GM19372 (cell line): ENCODE measurements around the gene NFU1.
"Not testable (repeated sequence)": the region's sequence is repeated elsewhere in the genome, so short reads cannot be mapped to it uniquely, and the experiment has no call there.

Experiments used
- ATAC-seq: cut with Tn5 transposase; IDR thresholded peaks from one replicate; pipeline ENCODE4 v1.9.1; 2021; ENCODE audit warnings: mild to moderate bottlenecking, low read depth, moderate library complexity; ENCODE audit not compliant: unreplicated experiment

NFU1 gene

DNA sequence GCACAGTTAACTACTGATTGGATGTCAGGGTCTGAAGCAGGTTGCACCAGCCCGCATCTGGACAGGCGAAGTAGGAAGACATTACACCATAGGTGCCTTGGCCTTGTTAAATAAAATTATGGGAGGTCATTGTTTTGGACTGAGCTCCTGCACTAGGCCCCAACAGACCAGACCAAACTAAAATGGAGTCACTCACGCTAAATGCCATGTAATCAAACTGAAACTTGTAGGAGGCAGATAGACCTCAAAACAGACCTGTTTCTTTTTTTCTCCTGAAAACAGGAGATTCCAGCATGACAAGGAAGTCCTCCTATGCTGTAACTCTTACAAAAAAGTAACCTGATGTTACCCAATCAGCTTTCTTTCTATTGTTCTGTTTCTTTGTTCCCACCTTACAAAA lies 15.5 kb upstream of the NFU1 start:
- no peak for ATAC-seq

DNA sequence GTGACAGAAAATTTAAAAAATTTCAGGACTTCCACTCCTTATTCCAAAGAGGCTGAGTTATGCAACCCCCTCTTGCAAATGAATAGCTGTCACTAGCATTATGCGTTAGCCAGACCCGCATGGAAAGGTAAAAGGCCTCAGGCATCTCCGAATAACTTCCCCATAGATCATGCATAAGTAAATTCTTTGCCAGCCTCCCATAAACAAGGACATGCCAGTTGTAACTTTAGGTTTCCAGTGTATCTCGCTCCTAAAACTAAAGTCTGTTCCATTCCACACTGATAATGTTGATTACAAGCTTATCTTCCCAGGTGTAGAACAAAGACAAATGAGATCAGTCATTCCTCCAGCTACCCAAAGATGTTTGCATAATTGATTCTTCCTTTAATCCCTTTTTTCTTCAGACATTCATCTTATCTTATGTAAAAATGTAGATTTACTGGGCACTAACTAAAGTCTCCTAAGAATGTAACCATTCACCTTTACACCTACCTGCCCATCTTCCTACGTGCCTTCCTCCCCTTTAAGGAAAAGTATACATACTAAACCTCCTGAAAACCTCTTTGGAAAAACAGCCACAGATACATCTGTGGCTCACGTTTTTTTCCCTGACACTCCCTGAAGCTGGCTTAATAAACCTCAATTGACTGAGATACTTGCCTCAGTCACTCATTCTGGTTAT lies 13.6 kb upstream of the NFU1 start:
- ATAC-seq: no peak

DNA sequence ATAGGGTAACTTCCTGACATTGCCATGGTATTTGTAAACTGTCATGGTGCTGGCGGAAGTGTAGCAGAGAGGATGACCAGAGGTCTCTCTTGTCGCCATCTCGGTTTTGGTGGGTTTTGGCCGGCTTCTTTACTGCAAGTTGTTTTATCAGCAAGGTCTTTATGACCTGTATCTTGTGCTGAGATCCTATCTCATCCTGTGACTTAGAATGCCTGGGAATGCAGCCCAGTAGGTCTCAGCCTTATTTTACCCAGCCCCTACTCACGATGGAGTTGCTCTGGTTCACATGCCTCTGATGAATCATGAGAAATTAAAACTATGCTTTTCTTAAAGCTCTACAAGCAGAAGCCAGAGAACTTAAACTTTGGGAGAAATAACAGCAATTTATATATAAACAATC lies 12.7 kb upstream of the NFU1 start:
- no peak for ATAC-seq

DNA sequence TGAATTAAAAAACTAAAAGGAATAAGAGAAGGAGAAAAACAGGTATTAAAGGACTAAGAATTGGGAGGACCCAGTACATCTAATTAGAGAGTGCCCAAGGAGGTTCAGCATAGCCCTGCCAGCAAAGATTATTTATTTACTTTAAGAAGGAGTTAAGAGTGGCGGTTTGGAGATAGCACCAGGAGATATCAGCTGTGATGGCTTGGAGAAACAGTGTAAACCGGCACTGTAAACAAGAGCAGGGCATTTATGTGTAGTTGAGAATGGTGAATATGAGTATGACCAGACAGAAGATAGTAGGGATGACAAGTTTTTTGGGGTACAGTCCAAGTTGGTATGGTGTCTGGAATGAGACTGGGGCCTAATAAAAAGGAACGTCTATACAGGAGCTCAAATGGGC lies 6.4 kb upstream of the NFU1 start:
- ATAC-seq: not testable (repeated sequence)

DNA sequence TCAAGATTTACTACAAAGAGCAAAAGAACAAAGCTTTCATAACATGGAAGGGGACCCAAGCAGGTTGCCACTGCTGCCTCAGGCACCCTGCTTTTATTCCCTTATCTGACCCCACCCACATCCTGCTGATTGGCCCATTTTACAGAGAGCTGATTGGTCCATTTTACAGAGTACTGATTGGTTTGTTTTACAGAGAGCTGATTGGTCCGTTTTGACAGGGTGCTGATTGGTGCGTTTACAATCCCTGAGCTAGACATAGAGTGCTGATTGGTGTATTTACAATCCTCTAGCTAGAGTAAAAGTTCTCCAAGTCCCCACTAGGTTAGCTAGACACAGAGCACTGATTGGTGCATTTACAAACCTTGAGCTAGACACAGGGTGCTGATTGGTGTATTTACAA lies 2.3 kb upstream of the NFU1 start:
- ATAC-seq: not testable (repeated sequence)

DNA sequence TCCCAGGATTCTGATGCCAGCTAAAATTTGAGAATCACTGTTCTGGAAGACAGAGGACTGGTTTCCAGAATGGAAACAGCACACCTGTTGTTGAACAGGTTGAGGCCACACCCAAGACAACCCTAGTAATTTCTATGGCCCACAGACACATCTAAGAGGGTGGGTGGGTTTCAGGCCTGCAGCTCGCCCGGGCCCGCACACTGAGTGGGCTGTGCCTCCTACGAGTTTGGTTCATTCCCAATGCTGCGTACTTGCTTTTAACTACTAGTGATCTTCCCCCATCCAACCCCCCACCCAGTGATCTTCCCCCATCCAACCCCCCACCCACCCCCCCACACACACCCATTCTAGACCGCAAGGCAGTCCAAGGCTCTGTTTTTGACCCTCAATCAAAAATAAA lies 1.3 kb upstream of the NFU1 start:
- no peak for ATAC-seq

DNA sequence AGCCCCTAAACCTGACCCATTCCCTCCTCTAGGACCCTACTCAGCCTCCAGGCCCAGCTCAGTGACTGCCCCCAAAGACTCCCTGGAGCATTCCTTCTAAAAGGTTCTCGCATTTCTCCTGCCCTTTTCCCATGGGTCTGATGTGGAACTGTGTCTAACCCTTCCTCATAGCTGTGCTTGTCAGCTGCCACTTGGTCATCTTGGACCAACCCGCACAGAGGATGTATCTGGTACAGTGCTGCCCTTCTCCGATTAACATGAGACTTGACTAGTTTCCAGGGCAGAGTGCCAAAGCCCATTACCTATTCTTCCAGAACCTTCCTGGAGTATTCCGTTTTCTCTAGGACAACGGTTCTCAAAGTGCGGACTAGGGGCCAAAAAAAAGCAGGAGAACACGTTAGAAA lies 518 bp upstream of the NFU1 start:
- no peak for ATAC-seq

DNA sequence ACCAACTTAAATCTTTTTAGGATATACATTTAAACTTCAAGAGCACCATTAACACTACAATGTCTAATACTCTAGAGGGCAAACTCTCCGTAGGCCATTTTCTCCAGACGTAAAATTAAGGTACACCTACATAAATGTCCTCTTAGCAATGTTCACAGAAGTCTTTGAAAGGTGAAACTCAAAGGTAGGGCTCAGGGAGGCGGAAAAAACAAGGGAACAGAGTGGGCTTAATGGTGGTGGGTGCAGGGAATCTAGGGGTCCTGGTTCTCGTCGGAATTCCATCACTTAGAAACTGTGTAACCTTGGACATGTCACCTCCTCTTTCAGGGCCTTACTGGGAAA lies 668 bp downstream of the NFU1 start:
- peak; percentile 1 for ATAC-seq

DNA sequence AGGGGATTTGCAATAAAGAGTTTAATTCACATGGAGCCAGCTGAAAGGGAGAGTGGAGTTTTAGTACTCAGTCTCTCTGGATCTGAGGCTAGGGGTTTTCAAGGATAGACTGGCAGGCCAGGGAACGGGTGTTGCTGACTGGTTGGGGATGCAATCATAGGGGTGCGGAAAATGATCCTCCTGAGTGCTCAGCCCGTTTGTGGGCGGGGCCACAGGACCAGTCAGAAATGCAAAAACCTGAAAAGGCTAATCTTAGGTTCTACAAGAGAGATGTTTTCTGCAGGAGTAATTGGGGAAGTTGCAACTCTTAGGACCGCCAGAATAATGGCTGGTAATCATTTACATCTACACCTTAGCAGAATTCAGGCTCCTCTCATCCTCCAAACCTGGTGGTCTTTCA lies 2.5 kb downstream of the NFU1 start:
- ATAC-seq: no peak

DNA sequence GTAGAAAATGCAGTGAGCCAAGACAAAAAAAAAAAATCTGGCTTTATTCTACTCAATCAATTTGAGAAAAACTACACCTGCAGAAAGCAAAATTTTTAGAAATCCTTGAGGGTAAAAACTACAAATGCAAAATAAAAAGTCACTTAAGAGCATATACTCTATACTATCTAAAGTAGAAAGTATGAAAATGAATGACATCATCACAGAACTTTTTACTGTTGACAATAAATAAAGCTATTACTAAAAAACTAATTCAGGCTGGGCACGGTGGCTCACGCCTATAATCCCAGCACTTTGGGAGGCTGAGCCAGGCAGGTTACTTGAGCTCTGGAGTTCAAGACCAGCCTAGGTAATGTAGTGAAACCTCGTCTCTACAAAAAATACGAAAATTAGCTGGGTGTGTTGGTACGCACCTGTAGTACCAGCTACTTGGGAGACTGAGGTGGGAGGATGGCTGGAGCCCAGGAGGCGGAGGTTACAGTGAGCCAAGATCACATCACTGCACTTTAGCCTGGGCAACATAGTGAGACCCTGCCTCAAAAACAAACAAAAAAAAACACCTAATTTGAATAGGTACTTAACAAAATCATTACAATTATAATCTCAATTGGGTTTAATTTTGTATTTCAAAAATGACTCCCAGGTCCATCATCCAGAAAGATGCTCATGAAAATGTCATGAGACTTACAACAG lies 7.6 kb downstream of the NFU1 start:
- no peak for ATAC-seq

DNA sequence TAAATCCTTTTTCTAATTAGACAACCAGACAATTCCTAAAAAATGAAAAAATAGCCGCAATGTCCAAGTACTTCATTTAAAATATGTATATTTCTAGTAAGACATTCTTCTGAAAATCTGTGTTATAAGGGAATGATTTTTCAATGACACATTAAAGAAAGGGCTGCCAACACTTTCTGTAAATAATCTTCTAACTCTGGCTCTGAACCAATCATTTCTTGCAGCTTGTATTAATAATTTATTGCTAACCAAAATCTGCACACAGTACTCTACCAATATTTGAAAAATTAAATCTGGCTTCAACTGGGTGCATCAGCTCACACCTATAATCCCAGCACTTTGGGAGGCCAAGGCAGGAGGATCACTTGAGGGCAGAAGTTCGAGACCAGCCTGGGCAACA lies 8.3 kb downstream of the NFU1 start:
- no peak for ATAC-seq

DNA sequence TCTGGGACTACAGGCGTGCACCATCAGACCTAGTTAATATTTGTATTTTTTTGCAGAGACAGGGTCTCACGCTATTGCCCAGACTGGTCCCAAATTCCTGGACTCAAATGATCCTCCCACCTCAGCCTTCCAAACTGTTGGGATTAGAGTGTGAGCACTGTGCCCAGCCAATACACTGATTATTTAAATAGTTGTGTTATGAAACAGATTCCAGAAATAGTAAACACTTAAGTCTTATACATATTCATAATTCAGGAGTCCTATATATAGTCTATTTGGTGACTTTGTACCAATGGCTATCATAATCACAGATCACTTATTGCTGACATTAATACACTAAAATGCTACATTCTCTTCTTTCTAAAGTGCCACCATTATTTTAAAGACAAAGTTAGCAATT lies 12.8 kb downstream of the NFU1 start:
- ATAC-seq: no peak

DNA sequence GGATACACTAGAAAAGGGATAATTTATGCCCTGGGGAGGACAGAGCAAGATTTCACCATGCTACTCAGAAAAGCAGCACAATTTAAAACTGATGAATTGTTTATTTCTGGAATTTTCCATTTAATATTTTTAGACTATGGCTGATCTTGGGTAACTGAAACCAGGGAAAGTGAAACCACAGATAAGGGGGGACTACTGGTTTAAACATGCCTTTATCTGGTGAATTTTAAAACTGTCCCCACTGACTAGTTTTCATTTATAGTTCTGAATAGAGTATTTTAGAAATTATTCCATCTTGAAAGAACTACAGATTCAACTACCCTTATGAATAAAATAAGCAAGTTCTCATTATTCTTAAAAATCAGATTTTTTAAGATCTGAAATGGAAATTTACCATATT lies 15.0 kb downstream of the NFU1 start:
- no peak for ATAC-seq

DNA sequence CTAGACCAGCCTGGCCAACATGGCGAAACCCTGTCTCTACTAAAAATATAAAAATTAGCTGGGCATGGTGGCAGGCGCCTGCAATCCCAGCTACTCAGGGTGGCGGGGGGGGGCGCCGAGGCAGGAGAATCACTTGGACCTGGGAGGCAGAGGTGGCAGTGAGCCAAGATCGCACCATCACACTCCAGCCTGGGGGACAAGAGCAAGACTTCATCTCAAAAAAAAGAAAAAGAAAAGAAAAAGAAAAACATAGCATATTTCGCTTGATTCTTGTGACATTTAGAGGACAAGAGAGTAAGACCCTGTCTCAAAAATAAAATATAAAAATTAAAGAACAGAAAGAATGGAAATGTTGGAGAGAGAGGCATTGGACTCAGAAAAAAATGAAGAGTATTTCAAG lies 18.1 kb downstream of the NFU1 start:
- ATAC-seq: not testable (repeated sequence)

DNA sequence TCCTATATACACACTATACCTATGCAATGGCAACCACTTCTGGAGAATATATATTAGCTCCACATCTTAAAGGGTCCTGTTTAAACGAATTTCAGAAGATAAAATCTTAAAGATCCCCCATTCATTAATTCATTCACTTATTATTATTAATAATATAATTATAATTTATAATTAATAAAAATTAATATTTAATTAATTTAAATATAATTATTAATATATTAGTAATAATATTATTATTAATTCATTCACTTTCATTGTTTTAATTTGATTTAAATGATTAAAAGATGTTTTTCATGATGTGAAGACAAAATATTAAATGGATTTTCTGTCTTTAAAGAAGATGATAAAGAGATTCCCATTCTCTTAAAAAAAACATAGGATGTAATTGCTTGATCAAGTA lies 21.1 kb downstream of the NFU1 start:
- ATAC-seq: no peak

DNA sequence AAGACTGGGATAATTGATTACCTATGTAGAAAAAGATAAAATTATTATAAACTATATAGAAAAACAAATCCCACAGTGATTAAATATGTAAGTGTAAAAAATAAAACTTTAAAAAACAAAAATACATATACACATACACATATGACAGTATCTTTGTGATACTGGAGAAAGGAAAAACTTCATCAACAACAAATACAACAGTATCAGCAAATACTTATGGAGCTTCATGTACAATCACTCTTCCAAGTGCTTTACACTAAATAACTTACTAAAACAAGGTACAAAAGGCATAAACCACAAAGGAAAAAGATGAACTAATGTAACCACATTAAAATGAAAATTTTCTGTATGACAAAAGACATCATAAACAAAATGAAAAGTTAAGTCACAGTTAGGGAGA lies 26.1 kb downstream of the NFU1 start:
- ATAC-seq: no peak

DNA sequence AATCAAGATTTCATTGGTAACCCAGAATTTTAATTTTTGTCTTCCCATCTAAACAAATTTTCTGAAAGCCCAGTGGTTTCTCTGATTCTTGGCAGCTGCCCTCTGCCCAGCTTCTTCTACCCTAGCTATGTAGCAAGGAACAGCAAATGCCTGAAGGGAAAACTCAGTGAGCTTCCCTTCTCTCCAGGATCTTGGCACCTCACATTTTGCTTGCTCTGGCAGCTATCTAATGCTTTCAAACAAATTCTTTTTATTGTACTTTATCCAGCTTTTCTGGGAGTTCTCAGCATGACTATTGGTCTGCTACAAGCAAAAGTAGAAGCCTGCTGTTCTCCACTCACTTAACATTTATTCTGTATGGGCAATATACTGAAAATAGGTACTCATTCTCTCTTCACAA lies 31.9 kb downstream of the NFU1 start:
- ATAC-seq: no peak

DNA sequence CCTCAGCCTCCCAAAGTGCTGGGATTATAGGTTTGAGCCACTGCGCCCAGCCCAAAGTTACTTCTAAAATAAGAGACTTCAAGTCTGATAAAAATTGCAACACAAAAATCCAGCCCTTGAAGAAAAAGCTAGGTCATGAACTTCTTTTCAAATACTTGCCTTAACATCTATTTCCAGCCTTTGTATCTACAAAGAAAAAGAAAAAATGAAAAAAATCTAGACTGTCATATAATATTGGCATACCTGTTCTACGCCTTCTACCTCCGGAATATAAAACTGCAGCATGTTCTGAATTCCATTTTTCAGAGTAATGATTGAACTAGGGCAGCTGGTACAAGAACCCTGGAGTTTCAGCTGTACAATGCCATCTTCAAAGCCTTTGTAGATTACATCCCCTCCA lies 37.1 kb downstream of the NFU1 start:
- ATAC-seq: no peak

DNA sequence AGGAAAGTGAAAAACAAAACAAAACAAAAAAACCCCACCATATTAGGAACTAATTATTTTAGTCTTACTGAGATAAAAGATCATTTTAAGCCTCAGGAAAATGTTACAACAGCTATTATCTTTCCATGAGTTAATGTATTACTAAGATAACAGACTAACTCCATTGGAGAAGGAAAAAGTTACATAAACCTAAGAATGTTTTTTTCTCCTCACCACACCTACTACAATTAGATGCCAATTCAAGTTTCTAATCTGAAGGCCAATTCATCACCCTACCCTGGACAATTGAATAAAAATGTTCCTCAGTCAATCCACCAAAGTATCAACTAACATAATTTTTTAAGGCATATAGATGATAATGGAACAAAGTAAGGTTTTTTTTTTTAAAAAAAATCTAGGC lies 40.0 kb downstream of the NFU1 start:
- ATAC-seq: no peak

DNA sequence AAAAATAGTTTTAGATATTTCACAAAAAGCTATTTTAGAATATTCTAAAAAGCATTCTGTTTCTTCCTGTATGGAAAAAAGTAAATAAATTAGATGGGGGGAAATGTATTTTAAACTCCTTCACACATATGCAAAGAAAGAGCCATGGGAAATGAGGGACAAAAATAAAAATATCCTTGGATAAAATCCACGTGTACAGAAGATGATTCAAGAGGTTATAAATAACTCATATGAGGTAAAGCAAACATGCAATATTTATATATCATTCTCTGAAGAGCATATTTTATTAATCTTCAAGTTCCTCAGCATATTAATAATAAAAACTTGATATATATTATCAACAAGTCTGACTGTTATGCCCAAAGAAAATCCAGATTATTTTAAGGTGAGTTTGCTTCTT lies 41.4 kb downstream of the NFU1 start:
- ATAC-seq: no peak

DNA sequence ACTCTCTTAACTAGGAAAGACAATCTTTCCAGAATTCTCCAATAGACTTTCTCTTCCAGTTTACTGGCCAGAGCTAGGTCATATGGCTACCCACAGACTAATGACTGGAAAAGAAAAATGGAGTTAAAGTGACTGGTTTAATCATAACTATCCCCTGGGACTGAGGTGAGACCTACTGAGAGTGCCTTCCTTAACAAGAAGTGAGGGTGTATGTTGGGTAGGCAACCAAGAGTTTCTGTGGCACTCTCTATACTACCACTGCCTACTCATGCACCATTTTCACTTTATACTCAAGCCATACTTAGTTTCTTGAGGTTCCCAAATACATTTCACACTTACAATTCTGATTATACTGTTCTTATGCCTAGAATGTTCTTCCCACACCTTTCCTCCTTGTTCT lies 43.3 kb downstream of the NFU1 start:
- ATAC-seq: no peak

DNA sequence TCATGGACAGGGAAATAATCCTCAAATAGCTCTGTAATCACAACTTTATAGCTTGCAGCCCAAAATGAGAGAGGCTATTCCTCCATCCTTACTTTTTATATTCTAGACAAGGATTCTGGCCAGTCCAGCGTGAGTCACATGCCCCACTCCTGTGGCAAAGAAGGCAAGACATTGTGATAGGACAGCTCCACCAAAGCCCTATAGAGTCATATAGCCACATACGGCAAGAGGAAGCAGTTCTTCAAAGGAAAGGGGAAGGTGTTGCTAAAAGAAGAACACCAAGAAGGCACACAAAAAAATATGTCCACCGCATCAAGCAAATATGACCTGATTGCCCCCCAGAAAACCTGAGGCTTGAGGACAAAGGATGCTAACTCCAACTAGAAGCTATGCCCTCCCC lies 46.8 kb downstream of the NFU1 start:
- no peak for ATAC-seq

DNA sequence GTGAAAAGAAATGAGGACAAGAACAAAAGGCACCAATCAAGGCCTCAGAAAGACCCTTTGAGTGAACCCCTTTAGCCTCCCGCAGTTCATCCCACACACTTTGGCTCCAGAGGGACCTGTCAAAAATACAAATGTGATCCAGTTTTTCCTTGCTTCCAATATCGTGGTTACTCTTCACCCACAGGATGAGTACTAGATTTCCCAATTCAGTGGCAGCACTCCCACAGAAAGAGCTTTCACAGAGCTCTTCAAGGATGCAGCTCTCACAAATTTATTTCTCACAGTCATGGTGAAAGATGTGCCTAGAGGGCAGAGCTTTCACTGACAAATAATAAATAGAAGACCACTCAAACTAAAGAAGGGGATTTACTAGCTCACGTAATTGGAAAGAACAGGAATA lies 47.2 kb downstream of the NFU1 start:
- ATAC-seq: no peak
